COLO668 (cell line): ENCODE measurements around the gene SMARCAL1.

ENCODE experiments used
- DNase-seq: peaks from one replicate; lab custom pipeline; 2025; ENCODE audit not compliant: unreplicated experiment; lab: John Stamatoyannopoulos, UW

SMARCAL1 gene

GRCh38 chr2:216526939-216527338 is 114.7 kb downstream of the SMARCAL1 start:
- DNase-seq, result no peak

GRCh38 chr2:216527600-216527999 is 115.3 kb downstream of the SMARCAL1 start:
- no peak for DNase-seq

GRCh38 chr2:216532562-216532961 is 120.3 kb downstream of the SMARCAL1 start:
- DNase-seq, result no peak
